ENCODE results near the gene FMO1.
"Not testable (repeated sequence)": the region's sequence is repeated elsewhere in the genome, so short reads cannot be mapped to it uniquely, and the experiment has no call there.

Gene FMO1

DNA sequence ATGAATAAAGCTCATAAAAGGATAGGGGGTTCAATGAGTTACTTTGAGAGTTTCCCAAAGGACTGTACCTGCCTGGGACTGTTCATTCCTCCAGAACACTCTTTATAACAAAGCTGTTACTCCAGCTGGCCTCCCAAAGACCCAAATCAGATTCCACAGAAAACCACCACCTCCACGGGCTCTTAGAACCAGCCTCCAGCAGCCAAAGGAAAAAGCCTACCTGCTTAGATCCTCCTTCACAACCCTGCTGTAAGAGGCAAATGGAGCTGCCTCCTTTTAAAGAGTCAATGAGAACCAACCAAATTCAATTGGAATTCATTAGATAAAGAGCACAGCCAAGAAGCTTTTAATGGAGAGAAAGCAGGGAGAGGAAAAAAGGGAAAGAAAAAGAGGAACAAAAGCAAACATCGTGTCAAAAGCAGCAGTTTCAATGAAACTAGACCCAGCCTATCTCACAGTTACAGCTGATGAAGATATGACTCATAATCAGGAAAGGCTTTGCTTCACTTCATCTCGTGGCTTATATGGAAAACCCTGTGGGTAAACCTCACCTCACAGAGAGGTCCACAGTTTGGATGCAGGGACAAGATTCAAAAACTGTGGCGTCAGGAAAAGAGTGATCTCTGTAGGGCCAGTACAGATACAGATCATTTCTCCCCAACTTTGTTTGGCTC lies 37.9 kb downstream of the FMO1 start:
- no peak for DNase-seq

DNA sequence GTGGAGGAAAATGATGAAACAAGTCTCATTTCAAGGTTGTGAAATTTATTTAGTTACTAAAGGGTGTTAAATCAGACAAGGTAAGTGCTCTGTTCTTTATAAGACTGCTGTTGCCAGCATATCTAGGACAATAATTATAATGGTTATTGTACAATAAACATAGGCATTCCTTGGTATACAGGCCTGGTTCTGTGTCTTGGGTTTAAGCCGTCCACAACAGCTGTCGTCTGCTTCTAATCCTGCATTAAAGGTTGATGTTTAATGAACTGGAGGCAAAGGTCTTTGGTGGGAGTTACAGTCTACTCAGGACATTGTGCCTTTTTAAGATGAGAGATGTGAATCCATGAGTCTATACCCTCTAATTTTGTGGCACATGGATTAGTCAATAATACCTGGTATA lies 42.3 kb downstream of the FMO1 start:
- DNase-seq: no peak

DNA sequence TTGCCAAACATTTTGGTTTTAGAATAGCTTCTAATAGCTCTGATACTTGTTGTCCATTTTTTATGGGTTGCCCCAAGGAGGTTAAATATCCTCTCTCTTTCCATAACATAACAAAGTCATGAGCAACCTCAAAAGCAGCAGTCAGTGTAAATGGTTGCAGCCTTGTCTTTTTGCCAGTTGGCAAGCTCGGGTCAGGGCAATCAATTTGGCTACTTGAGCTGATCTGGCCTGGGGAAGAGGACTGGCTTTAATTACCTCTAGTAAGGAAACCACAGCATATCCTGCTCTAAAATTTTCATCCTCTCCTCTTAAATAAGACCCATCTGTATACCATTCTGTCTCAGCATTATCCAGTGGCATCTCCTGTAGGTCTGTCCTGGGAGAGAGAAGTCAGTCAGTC lies 44.5 kb downstream of the FMO1 start:
- no peak for DNase-seq

DNA sequence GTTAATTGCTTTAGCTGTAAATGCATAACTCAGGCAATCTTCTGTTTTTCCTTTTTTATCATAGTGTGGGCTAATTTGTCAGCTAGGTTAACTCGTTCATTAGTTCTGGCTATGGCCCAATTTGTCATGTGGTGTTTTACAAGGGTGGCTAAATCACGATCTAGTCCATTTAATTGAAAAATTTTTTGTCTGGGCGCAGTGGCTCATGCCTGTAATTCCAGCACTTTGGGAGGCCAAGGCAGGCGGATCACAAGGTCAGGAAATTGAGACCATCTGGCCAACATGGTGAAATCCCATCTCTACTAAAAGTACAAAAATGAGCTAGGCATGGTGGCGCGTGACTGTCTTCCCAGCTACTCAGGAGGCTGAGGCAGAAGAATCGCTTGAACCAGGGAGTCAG lies 47.1 kb downstream of the FMO1 start:
- not testable (repeated sequence) for DNase-seq

DNA sequence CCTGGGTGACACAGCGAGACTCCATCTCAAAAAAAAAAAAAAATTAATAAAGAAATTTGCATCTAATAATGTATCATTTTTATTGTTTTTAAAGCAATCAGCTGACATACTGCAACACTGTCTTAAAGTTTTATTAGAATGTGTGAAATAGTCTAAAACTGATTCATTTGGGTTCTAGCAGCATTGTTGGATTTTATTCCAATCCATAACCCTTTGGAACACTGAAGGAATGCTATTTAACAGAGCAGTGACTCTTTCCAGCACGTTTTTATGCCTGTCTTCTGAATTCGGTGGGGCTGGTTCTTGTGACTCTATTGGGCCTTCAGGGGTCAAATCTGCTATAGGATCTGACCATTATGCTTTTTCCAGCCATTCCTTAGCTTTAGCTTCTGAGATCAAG lies 47.5 kb downstream of the FMO1 start:
- DNase-seq: no peak

DNA sequence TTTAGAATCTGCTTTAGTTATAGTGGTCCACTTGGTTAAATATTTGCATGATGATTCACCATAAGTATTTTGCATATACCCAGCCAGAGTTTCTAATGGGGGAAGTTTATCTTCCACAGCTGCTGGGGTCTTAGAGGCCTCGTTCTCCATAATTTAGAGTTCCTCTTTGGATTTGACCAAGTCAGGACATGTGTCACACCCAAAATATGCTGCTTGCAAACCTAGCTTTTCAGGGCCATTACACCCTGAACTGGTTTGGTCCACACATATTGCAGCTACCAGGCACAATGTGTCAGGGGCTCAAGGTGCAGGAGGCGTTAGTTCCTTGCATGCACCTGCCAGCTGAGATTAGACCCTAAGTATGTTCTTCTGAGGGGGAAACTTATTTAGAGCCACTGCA lies 48.6 kb downstream of the FMO1 start:
- DNase-seq: no peak

DNA sequence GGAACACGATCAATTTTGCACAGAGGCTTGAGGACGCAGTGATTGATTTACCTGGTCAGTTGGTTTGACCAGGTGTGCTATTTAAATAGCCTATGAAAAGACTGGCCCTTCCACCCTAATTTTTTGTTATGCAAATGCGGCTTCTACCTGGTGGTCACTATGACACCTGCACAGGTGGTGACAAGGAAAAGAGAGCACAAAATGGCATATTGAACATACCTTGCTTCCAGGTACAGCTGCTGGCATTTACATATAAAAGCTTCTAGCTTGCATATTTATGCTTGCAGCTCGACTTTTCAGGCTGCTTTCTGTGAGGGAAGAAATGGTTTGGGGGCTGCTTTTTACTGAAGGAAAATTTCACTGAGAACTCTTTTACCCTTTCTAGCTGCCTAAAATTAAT lies 50.4 kb downstream of the FMO1 start:
- no peak for DNase-seq

DNA sequence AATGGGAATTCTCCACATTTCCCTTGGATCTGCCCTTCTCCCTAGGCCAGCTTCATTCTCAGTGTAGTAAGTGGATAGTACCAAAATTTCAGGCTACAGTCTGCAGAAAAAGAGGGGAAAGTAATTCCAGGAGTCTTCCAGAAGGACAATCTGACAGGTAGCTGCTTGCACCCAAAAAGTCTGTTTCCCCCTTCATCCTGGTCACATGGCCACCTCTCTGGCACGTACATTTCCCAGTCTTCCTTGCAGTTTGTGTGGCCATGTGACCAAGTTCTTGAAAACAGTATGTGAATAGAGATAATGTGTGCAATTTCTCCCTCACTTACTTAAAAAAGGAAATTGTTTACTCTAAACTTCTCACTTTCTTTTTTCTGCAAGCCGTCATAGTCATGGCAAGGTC lies 51.0 kb downstream of the FMO1 start:
- DNase-seq: no peak

DNA sequence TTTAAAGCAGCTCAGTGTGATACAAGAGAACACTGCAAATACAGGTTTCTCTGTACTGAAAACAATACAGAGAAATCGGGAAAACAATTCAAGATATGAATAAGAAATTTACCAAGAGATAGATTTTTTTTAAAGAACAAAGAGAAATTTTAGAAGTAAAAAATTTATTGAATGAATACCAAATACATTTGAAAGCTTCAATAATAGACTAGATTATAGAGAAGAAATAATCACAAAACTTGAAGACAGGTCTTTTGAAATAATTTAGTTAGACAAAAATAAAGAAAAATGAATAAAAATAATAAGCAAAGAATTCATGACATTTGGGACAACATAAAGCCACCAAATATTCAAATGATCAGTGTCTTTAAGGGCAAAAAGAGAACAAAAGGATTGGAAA lies 52.1 kb downstream of the FMO1 start:
- DNase-seq: no peak

DNA sequence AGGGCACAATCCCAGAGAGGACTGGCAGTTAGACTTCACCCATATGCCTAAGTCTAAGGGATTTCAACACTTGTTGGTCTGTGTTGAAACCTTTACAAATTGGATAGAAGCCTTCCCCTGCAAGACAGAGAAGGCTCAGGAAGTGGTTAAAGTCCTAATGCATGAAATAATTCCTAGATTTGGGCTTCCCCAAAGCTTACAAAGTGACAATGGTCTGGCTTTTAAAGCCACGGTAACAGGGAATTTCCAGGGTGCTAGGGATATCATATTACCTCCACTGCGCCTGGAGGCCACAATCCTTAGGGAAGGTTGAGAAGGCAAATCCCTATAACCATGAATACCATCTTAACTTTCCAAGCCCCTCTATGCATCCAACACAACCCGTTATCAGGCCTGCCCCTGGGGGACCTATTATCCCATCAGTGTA lies 62.4 kb downstream of the FMO1 start:
- no peak for DNase-seq

DNA sequence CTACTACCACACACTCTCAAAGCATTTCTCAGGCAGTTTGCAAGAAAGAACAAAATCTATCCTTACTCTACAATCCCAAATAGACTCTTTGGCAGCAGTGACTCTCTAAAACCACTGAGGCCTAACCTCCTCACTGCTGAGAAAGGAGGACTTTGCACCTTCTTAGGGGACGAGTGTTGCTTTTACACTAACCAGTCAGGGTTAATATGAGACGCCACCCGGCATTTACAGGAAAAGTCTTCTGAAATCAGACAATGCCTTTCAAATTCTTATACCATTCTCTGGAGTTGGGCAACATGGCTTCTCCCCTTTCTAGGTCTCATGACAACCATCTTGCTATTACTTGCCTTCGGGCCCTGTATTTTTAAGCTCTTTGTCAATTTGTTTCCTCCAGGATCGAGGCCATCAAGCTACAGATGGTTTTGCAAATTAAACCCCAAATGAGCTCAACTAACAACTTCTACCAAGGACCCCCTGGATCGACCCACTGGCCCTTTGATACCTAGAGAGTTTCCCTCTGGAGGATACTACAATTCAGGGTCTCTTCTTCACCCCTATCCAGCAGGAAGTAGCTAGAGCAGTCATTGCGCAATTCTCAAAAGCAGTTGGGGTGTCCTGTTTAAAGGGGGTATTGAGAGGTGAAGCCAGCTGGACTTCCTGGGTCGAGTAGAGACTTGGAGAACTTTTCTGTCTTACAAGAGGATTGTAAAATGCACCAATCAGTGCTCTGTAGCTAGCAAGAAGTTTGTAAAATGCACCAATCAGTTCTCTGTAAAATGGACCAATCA lies 63.7 kb downstream of the FMO1 start:
- DNase-seq: no peak

DNA sequence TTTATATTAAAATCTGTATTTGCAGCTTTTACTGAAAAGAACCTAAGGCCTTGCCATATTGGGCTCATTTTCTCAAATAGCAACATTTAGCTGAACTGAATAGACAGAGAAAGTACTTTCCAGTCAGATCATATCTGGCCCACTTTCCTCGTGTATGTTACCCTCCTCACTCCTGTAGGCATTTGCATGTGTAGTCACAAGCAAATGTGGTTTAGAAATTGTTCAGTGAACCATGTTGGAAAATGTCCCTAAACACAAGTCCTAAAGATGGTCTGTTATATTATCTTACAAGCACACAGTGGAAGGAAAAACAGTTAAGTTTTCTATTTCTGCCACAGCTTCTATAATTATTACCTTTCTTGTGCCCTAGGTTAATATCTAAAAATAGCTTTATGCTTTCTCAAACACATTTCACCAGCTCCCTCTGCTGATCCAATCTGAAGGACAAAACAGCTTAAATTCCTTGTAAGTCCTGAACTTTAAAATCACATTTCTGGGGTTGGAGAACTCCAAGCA lies 65.1 kb downstream of the FMO1 start:
- no peak for DNase-seq

DNA sequence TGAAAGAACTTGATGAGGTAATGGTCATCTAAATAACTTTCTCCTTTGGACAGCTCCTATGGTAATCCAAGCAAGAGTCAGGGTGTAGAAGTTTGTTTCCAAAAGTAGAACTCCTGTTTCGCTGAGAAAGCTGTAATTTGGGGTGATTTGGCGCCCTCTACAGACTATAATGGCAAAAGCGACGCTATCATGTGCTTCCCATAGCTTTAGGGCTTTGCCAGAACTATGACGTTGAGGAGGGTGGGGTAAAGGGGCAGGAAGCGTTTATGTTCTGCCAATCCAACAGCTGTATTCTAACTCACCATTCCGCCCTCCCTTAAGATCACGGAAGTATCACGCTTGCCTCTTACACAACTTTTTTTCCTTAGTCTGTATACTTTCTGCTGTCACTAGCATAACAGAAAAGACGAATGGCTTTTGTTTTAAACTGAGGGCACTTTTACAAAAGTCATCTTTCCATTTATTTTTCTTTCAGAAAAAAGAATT lies 65.6 kb downstream of the FMO1 start, which contains the start of gene FMO4:
Gene FMO4, plus strand, starts transcription at position 349 of the 486 bp plus-strand sequence. CDS start 5,643 bp downstream, outside the sequence.
- DNase-seq: peak; percentile 98

DNA sequence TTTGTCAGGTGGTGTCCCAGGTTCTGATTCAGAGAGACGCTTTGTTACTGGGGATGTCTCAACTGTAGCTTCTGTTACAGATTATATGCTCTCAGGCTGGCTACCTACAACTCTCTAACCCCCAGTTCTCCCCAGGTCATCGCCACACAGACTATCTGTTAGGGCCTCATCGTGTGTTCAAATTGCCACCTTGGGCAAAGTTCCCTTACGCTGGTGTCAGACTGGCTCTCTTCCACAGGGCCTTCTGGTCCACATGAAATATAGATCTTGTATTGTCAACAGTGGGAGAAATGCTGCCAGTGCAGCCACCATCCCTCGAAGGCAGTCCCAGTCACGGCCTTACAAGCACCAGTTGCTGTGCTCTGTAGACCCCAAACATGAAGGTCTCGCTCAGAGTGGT lies 81.0 kb downstream of the FMO1 start:
- no peak for DNase-seq

DNA sequence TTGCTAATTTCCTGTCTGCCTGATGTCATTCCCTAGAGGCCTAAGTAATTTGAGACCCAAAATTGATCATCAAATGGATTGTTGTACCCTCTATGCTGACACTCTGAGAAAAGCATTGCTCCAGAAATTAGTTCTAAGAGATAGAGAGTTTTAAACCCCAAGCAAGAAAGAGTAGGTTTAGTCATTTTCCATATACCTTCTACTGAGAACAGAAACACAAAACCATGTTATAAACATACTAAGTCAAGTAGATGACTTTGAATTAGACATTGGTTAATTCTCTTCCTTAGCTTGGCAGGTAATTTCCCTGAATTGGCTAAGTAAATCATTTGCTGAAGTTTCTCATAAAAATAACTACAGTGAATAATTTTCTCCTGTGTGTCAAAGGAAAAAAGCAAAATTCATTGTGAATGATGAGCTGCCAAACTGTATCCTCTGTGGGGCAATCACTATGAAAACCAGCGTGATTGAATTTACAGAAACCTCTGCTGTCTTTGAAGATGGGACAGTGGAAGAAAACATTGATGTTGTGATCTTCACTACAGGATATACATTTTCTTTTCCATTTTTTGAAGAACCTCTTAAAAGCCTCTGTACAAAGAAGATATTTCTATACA lies 85.8 kb downstream of the FMO1 start:
- DNase-seq: no peak
